ENCODE data around the gene GPR142. TPM values are rescaled to one million over a fixed set of nuclear protein-coding genes. Genes with fewer than 3 reads are reported as not detected.

The GPR142 gene
- total and polyA plus RNA-seq, 9 donors: 0.04 to 0.28 (median 0.16) TPM; not detected in 2

- WGBS (ENCODE audit: insufficient coverage): 19% methylated on average over 5 of the region's 11 CpGs
- no peak overlapping the region for H3K27ac ChIP-seq (ENCODE audit: low read length)
- H3K9me3 ChIP-seq (replicated peaks; ENCODE audit: control insufficient read depth, low read depth, low read length): peaks cover 4% of the 10 kb centered on the region
- H3K36me3 ChIP-seq (ENCODE audit: control insufficient read depth, insufficient read depth, low read length): no peaks in the 10 kb centered on the region
- H3K4me1 ChIP-seq (ENCODE audit: control insufficient read depth, insufficient read depth, low read length): peaks cover 18% of the 10 kb centered on the region
- H3K27me3 ChIP-seq (ENCODE audit: control insufficient read depth, insufficient read depth, low read length): no peaks in the 10 kb centered on the region
- DNase-seq: peak; percentile 51
- no peak overlapping the region for H3K4me3 ChIP-seq (ENCODE audit: low read length)
Observed at GRCh38 chr17:74332763-74333283, 34.5 kb upstream of the GPR142 start.

GRCh38 chr17:74334393-74335039, 32.8 kb upstream of the GPR142 start:
- no peak overlapping the region for H3K4me3 ChIP-seq (ENCODE audit: low read length)
- no CpG with 5 or more reads among the region's 2 CpGs for WGBS (ENCODE audit: insufficient coverage)
- peaks cover 4% of the 10 kb centered on the region for H3K9me3 ChIP-seq (replicated peaks; ENCODE audit: control insufficient read depth, low read depth, low read length)
- DNase-seq: no peak
- H3K4me1 ChIP-seq (ENCODE audit: control insufficient read depth, insufficient read depth, low read length): peaks cover 31% of the 10 kb centered on the region
- no peak overlapping the region for H3K27ac ChIP-seq (ENCODE audit: low read length)
- H3K27me3 ChIP-seq (ENCODE audit: control insufficient read depth, insufficient read depth, low read length): peaks cover 2% of the 10 kb centered on the region
- H3K36me3 ChIP-seq (ENCODE audit: control insufficient read depth, insufficient read depth, low read length): no peaks in the 10 kb centered on the region

GRCh38 chr17:74335529-74336062, 31.7 kb upstream of the GPR142 start:
- 63% methylated on average over 5 of the region's 5 CpGs for WGBS (ENCODE audit: insufficient coverage)
- H3K4me3 ChIP-seq (ENCODE audit: low read length): no peak overlapping the region
- DNase-seq: no peak
- H3K27ac ChIP-seq (ENCODE audit: low read length): no peak overlapping the region
- peaks cover 36% of the 10 kb centered on the region for H3K4me1 ChIP-seq (ENCODE audit: control insufficient read depth, insufficient read depth, low read length)
- no peaks in the 10 kb centered on the region for H3K36me3 ChIP-seq (ENCODE audit: control insufficient read depth, insufficient read depth, low read length)
- peaks cover 4% of the 10 kb centered on the region for H3K9me3 ChIP-seq (replicated peaks; ENCODE audit: control insufficient read depth, low read depth, low read length)
- peaks cover 2% of the 10 kb centered on the region for H3K27me3 ChIP-seq (ENCODE audit: control insufficient read depth, insufficient read depth, low read length)

GRCh38 chr17:74336307-74336706, 31.0 kb upstream of the GPR142 start:
- 63% methylated on average over 4 of the region's 7 CpGs for WGBS (ENCODE audit: insufficient coverage)
- peaks cover 39% of the 10 kb centered on the region for H3K4me1 ChIP-seq (ENCODE audit: control insufficient read depth, insufficient read depth, low read length)
- no peak for DNase-seq
- H3K4me3 ChIP-seq (ENCODE audit: low read length): no peak overlapping the region
- no peaks in the 10 kb centered on the region for H3K36me3 ChIP-seq (ENCODE audit: control insufficient read depth, insufficient read depth, low read length)
- no peak overlapping the region for H3K27ac ChIP-seq (ENCODE audit: low read length)
- peaks cover 2% of the 10 kb centered on the region for H3K27me3 ChIP-seq (ENCODE audit: control insufficient read depth, insufficient read depth, low read length)
- peaks cover 4% of the 10 kb centered on the region for H3K9me3 ChIP-seq (replicated peaks; ENCODE audit: control insufficient read depth, low read depth, low read length)

- H3K4me1 ChIP-seq (ENCODE audit: control insufficient read depth, insufficient read depth, low read length): peaks cover 29% of the 10 kb centered on the region
- peaks cover 2% of the 10 kb centered on the region for H3K27me3 ChIP-seq (ENCODE audit: control insufficient read depth, insufficient read depth, low read length)
- H3K36me3 ChIP-seq (ENCODE audit: control insufficient read depth, insufficient read depth, low read length): no peaks in the 10 kb centered on the region
- peaks cover 4% of the 10 kb centered on the region for H3K9me3 ChIP-seq (replicated peaks; ENCODE audit: control insufficient read depth, low read depth, low read length)
- peak; percentile 61 for DNase-seq
- no peak overlapping the region for H3K4me3 ChIP-seq (ENCODE audit: low read length)
- peak overlapping the region; percentile 51 for H3K27ac ChIP-seq (ENCODE audit: low read length)
- WGBS (ENCODE audit: insufficient coverage): 32% methylated on average over 9 of the region's 12 CpGs
Observed at GRCh38 chr17:74337834-74338500, 29.3 kb upstream of the GPR142 start.

GRCh38 chr17:74339537-74340195, 27.6 kb upstream of the GPR142 start:
- 81% methylated on average over 13 of the region's 19 CpGs for WGBS (ENCODE audit: insufficient coverage)
- Histone ChIP-seq H3K27ac (ENCODE audit: low read length) (no peak overlapping the region), H3K4me1 (ENCODE audit: control insufficient read depth, insufficient read depth, low read length) (peaks cover 30% of the 10 kb centered on the region), H3K4me3 (ENCODE audit: low read length) (no peak overlapping the region), H3K27me3 (ENCODE audit: control insufficient read depth, insufficient read depth, low read length) (peaks cover 2% of the 10 kb centered on the region), H3K9me3 (replicated peaks; ENCODE audit: control insufficient read depth, low read depth, low read length) (no peaks in the 10 kb centered on the region), H3K36me3 (ENCODE audit: control insufficient read depth, insufficient read depth, low read length) (no peaks in the 10 kb centered on the region)
- no peak for DNase-seq

GRCh38 chr17:74340470-74341023, 26.8 kb upstream of the GPR142 start:
- Histone ChIP-seq H3K27me3 (ENCODE audit: control insufficient read depth, insufficient read depth, low read length) (peaks cover 5% of the 10 kb centered on the region), H3K27ac (ENCODE audit: low read length) (no peak overlapping the region), H3K9me3 (replicated peaks; ENCODE audit: control insufficient read depth, low read depth, low read length) (no peaks in the 10 kb centered on the region), H3K4me3 (ENCODE audit: low read length) (no peak overlapping the region), H3K4me1 (ENCODE audit: control insufficient read depth, insufficient read depth, low read length) (peaks cover 30% of the 10 kb centered on the region), H3K36me3 (ENCODE audit: control insufficient read depth, insufficient read depth, low read length) (no peaks in the 10 kb centered on the region)
- DNase-seq: peak; percentile 33
- WGBS (ENCODE audit: insufficient coverage): 88% methylated on average over 3 of the region's 13 CpGs

- 60% methylated on average over 6 of the region's 10 CpGs for WGBS (ENCODE audit: insufficient coverage)
- H3K36me3 ChIP-seq (ENCODE audit: control insufficient read depth, insufficient read depth, low read length): no peaks in the 10 kb centered on the region
- H3K9me3 ChIP-seq (replicated peaks; ENCODE audit: control insufficient read depth, low read depth, low read length): no peaks in the 10 kb centered on the region
- H3K4me1 ChIP-seq (ENCODE audit: control insufficient read depth, insufficient read depth, low read length): peaks cover 30% of the 10 kb centered on the region
- H3K4me3 ChIP-seq (ENCODE audit: low read length): no peak overlapping the region
- no peak overlapping the region for H3K27ac ChIP-seq (ENCODE audit: low read length)
- DNase-seq: no peak
- H3K27me3 ChIP-seq (ENCODE audit: control insufficient read depth, insufficient read depth, low read length): peaks cover 8% of the 10 kb centered on the region
Observed at GRCh38 chr17:74342224-74342623, 25.1 kb upstream of the GPR142 start.

GRCh38 chr17:74343121-74343520, 24.2 kb upstream of the GPR142 start:
- 95% methylated on average over 4 of the region's 8 CpGs for WGBS (ENCODE audit: insufficient coverage)
- H3K27me3 ChIP-seq (ENCODE audit: control insufficient read depth, insufficient read depth, low read length): peaks cover 14% of the 10 kb centered on the region
- no peak for DNase-seq

More at GRCh38 chr17:74343121-74343520, 24.2 kb upstream of the GPR142 start:
- peaks cover 22% of the 10 kb centered on the region for H3K4me1 ChIP-seq (ENCODE audit: control insufficient read depth, insufficient read depth, low read length)
- no peaks in the 10 kb centered on the region for H3K9me3 ChIP-seq (replicated peaks; ENCODE audit: control insufficient read depth, low read depth, low read length)
- H3K4me3 ChIP-seq (ENCODE audit: low read length): no peak overlapping the region
- no peaks in the 10 kb centered on the region for H3K36me3 ChIP-seq (ENCODE audit: control insufficient read depth, insufficient read depth, low read length)
- H3K27ac ChIP-seq (ENCODE audit: low read length): no peak overlapping the region

All from muscle of leg (tissue), 11 donors.